Caco-2 (cell line): ENCODE measurements around the gene BAIAP3. TPM values are rescaled to one million over a fixed set of nuclear protein-coding genes. Genes with fewer than 3 reads are reported as not detected.

Source experiments
- BruUV-seq: library from RNA; stranded (reverse); fragments of 400-500 nt; replicated peaks from 2 replicates; lab custom pipeline; 2021; lab: Mats Ljungman, UMichigan
- CTCF ChIA-PET: fragments of 300-600 bp; sonication (Branson Sonifier 250); formaldehyde crosslinking; loops from one replicate; lab custom pipeline; 2022; ENCODE audit warnings: antibody characterized with exemption; lab: Charles Lee
- POLR2A ChIA-PET: fragments of 300-600 bp; sonication (Branson Sonifier 250); formaldehyde crosslinking; loops from one replicate; lab custom pipeline; 2022; ENCODE audit warnings: antibody characterized with exemption; lab: Charles Lee
- DNase-seq, 2 experiments: peaks; one replicate each; pipeline versions ENCODE4 v3.0.0 to v3.0.0-alpha.2; 2020 to 2022
- H3K27me3 ChIP-seq: replicated peaks from 2 replicates; pipeline ENCODE4 v1.6.0; 2011; ENCODE audit warnings: low read length; ENCODE audit not compliant: control insufficient read depth, insufficient read depth
- H3K36me3 ChIP-seq: 2 replicates; pipeline ENCODE4 v1.5.1; 2011; ENCODE audit warnings: low read length; ENCODE audit not compliant: control insufficient read depth, insufficient read depth
- H3K4me1 ChIP-seq: fragments of 250-450 bp; sonication (Bioruptor Pico); 2 replicates; pipeline ENCODE4 v1.5.1; 2020; ENCODE audit warnings: mild to moderate bottlenecking
- H3K4me3 ChIP-seq: 2 replicates; pipeline ENCODE4 v1.5.1; 2011; ENCODE audit warnings: low read depth, mild to moderate bottlenecking, control low read depth, low read length
- H3K9me3 ChIP-seq: fragments of 250-450 bp; sonication (Bioruptor Pico); 2 replicates; pipeline ENCODE4 v1.5.1; 2020; ENCODE audit warnings: mild to moderate bottlenecking, moderate library complexity
- H3K27ac Mint-ChIP-seq: one replicate; pipeline ENCODE4 v1.8.0; 2022; ENCODE audit warnings: mixed read lengths; ENCODE audit not compliant: unreplicated experiment
- H3K27me3 Mint-ChIP-seq: one replicate; pipeline ENCODE4 v1.8.0; 2022; ENCODE audit warnings: mixed read lengths; ENCODE audit not compliant: insufficient read depth, unreplicated experiment
- H3K36me3 Mint-ChIP-seq: one replicate; pipeline ENCODE4 v1.8.0; 2022; ENCODE audit warnings: mild to moderate bottlenecking, mixed read lengths; ENCODE audit not compliant: insufficient read depth, unreplicated experiment
- H3K4me1 Mint-ChIP-seq: one replicate; pipeline ENCODE4 v1.8.0; 2022; ENCODE audit warnings: low read depth, mixed read lengths; ENCODE audit not compliant: unreplicated experiment
- H3K4me3 Mint-ChIP-seq: one replicate; pipeline ENCODE4 v1.8.0; 2022; ENCODE audit warnings: mild to moderate bottlenecking, moderate library complexity, mixed read lengths; ENCODE audit not compliant: unreplicated experiment
- H3K9me3 Mint-ChIP-seq: one replicate; pipeline ENCODE4 v1.8.0; 2022; ENCODE audit warnings: mixed read lengths; ENCODE audit not compliant: unreplicated experiment
- CTCF ChIP-seq, 2 experiments: fragments of 200-600 bp in 1 of 2; IDR thresholded peaks; 1 replicate in 1 of 2; 2 replicates in 1 of 2; pipeline versions ENCODE4 v1.5.1 to v1.8.0; 2011 to 2022; ENCODE audit warnings: antibody characterized with exemption in 1 of 2, control low read depth in 1 of 2, inconsistent platforms in 1 of 2, low read depth in 1 of 2, low read length in 1 of 2, mild to moderate bottlenecking in 1 of 2, moderate library complexity in 1 of 2; ENCODE audit not compliant: insufficient read depth in 1 of 2, severe bottlenecking in 1 of 2, unreplicated experiment in 1 of 2
- intact Hi-C: fragments of 100-400 bp; cut with micrococcal nuclease; formaldehyde crosslinking; loops from one replicate; pipeline ENCODE4 v1.10.0; 2022; ENCODE audit not compliant: unreplicated experiment
- total RNA-seq: library from RNA; stranded (reverse); gene quantifications from 2 replicates; pipeline ENCODE4 v1.2.3, GENCODE V29; 2022

BAIAP3 gene
- total RNA-seq, 1 experiment from 2014 or later: 5.0 TPM

GRCh38 chr16:1374418-1375297 lies 41.2 kb downstream of the BAIAP3 start:
- POLR2A ChIA-PET: no interaction called here
- Histone ChIP-seq H3K9me3 (no peaks in the 10 kb centered on the region), H3K36me3 (no peaks in the 10 kb centered on the region), H3K4me1 (peaks cover 10% of the 10 kb centered on the region; the same call in 1 of the 2 replicates), H3K27me3 (no peaks in the 10 kb centered on the region), H3K4me3 (no peak overlapping the region)
- BruUV-seq: no TSS peak
- Mint-ChIP-seq H3K27ac (no peak overlapping the region), H3K4me1 (no peaks in the 10 kb centered on the region), H3K36me3 (peaks cover 53% of the 10 kb centered on the region), H3K4me3 (no peak overlapping the region), H3K27me3 (no peaks in the 10 kb centered on the region), H3K9me3 (no peaks in the 10 kb centered on the region)
- intact Hi-C loops: no loop called here
- CTCF ChIA-PET: no interaction called here
- no peak for DNase-seq
- TF ChIP-seq CTCF (IDR thresholded peaks at IDR 0.05; ENCODE audit: insufficient read depth in 1 of 2, low read depth in 1 of 2, low read length in 1 of 2, severe bottlenecking in 1 of 2, unreplicated experiment in 1 of 2): no peak

- no peaks in the 10 kb centered on the region for H3K9me3 Mint-ChIP-seq
- DNase-seq: no peak
- ChIA-PET POLR2A (no interaction called here), CTCF (no interaction called here)
- no peaks in the 10 kb centered on the region for H3K27me3 ChIP-seq
- no peak for TF ChIP-seq CTCF (IDR thresholded peaks at IDR 0.05; ENCODE audit: insufficient read depth in 1 of 2, low read depth in 1 of 2, low read length in 1 of 2, severe bottlenecking in 1 of 2, unreplicated experiment in 1 of 2)
- no peak overlapping the region for H3K27ac Mint-ChIP-seq
- no TSS peak for BruUV-seq
- H3K4me1 Mint-ChIP-seq: no peaks in the 10 kb centered on the region
- H3K4me3 Mint-ChIP-seq: no peak overlapping the region
- H3K27me3 Mint-ChIP-seq: no peaks in the 10 kb centered on the region
- intact Hi-C loops: no loop called here
- no peak overlapping the region for H3K4me3 ChIP-seq
- peaks cover 53% of the 10 kb centered on the region for H3K36me3 Mint-ChIP-seq
- H3K9me3 ChIP-seq: no peaks in the 10 kb centered on the region
- H3K4me1 ChIP-seq: peaks cover 12% of the 10 kb centered on the region; the same call in 1 of the 2 replicates
- no peaks in the 10 kb centered on the region for H3K36me3 ChIP-seq
These were observed 41.8 kb downstream of the BAIAP3 start for GRCh38 chr16:1375298-1375640.

GRCh38 chr16:1375741-1376410 lies 42.4 kb downstream of the BAIAP3 start:
- Mint-ChIP-seq H3K4me1 (no peaks in the 10 kb centered on the region), H3K27me3 (no peaks in the 10 kb centered on the region), H3K36me3 (peaks cover 47% of the 10 kb centered on the region), H3K9me3 (no peaks in the 10 kb centered on the region), H3K27ac (no peak overlapping the region), H3K4me3 (no peak overlapping the region)
- intact Hi-C loops: no loop called here
- Histone ChIP-seq H3K4me3 (no peak overlapping the region), H3K27me3 (no peaks in the 10 kb centered on the region), H3K9me3 (no peaks in the 10 kb centered on the region), H3K36me3 (no peaks in the 10 kb centered on the region), H3K4me1 (peaks cover 12% of the 10 kb centered on the region; the same call in 1 of the 2 replicates)
- BruUV-seq: no TSS peak
- DNase-seq: no peak
- ChIA-PET POLR2A (no interaction called here), CTCF (no interaction called here)
- TF ChIP-seq CTCF (IDR thresholded peaks at IDR 0.05; ENCODE audit: insufficient read depth in 1 of 2, low read depth in 1 of 2, low read length in 1 of 2, severe bottlenecking in 1 of 2, unreplicated experiment in 1 of 2): no peak
